Activated CD4-positive, alpha-beta memory T cell treated with anti-CD3 and anti-CD28 coated beads for 36 hours (primary cell): ENCODE measurements around the gene SORCS3. TPM values are rescaled to one million over a fixed set of nuclear protein-coding genes. Genes with fewer than 3 reads are reported as not detected.

Source experiments
- CTCF ChIA-PET: fragments of 350-600 bp; sonication (Branson Sonifier 250); formaldehyde crosslinking; loops from one replicate; lab custom pipeline; 2021; ENCODE audit warnings: antibody characterized with exemption, inconsistent platforms; lab: Charles Lee
- POLR2A ChIA-PET: fragments of 350-600 bp; sonication (Branson Sonifier 250); formaldehyde crosslinking; loops from one replicate; lab custom pipeline; 2021; ENCODE audit warnings: antibody characterized with exemption; lab: Charles Lee
- DNase-seq: peaks from one replicate; pipeline ENCODE4 v3.0.0-alpha.2; 2020
- H3K27ac Mint-ChIP-seq: one replicate; pipeline ENCODE4 v1.8.0; 2021; ENCODE audit warnings: mixed read lengths
- H3K27me3 Mint-ChIP-seq: one replicate; pipeline ENCODE4 v1.8.0; 2021; ENCODE audit warnings: mixed read lengths
- H3K36me3 Mint-ChIP-seq: one replicate; pipeline ENCODE4 v1.8.0; 2021; ENCODE audit warnings: mixed read lengths
- H3K4me1 Mint-ChIP-seq: one replicate; pipeline ENCODE4 v1.8.0; 2021; ENCODE audit warnings: low read depth, mixed read lengths
- H3K4me3 Mint-ChIP-seq: one replicate; pipeline ENCODE4 v1.8.0; 2021; ENCODE audit warnings: mild to moderate bottlenecking, mixed read lengths
- H3K9me3 Mint-ChIP-seq: one replicate; pipeline ENCODE4 v1.8.0; 2021; ENCODE audit warnings: mixed read lengths
- intact Hi-C: fragments of 100-400 bp; cut with micrococcal nuclease; formaldehyde crosslinking; loops from one replicate; pipeline ENCODE4 v1.15.1; 2023
- total RNA-seq, 2 experiments: library from RNA; stranded (reverse); gene quantifications; one replicate each; pipeline ENCODE4 v1.2.3, GENCODE V29; 2021

Gene SORCS3
- total RNA-seq, 2 experiments from 2014 or later = not detected

GRCh38 chr10:105206616-105207015, 565.5 kb downstream of the SORCS3 start:
- intact Hi-C loops = no loop called here
- Mint-ChIP-seq H3K9me3 (no peaks in the 10 kb centered on the region), H3K27ac (no peak overlapping the region), H3K27me3 (no peaks in the 10 kb centered on the region), H3K4me3 (no peak overlapping the region), H3K4me1 (no peaks in the 10 kb centered on the region), H3K36me3 (no peaks in the 10 kb centered on the region)
- ChIA-PET CTCF (no interaction called here), POLR2A (no interaction called here)
- DNase-seq = no peak

- ChIA-PET CTCF (no interaction called here), POLR2A (no interaction called here)
- intact Hi-C loops = no loop called here
These were observed 566.4 kb downstream of the SORCS3 start for GRCh38 chr10:105207476-105207995.

GRCh38 chr10:105210546-105210945, 569.5 kb downstream of the SORCS3 start:
- CTCF ChIA-PET = no interaction called here
- Mint-ChIP-seq H3K4me3 (no peak overlapping the region), H3K27ac (no peak overlapping the region), H3K4me1 (no peaks in the 10 kb centered on the region), H3K27me3 (no peaks in the 10 kb centered on the region), H3K9me3 (no peaks in the 10 kb centered on the region), H3K36me3 (no peaks in the 10 kb centered on the region)
- POLR2A ChIA-PET = no interaction called here
- no peak for DNase-seq
- intact Hi-C loops = no loop called here

More at GRCh38 chr10:105207476-105207995, 566.4 kb downstream of the SORCS3 start:
- DNase-seq = no peak
- Mint-ChIP-seq H3K27me3 (no peaks in the 10 kb centered on the region), H3K4me3 (no peak overlapping the region), H3K4me1 (no peaks in the 10 kb centered on the region), H3K36me3 (no peaks in the 10 kb centered on the region), H3K27ac (no peak overlapping the region), H3K9me3 (no peaks in the 10 kb centered on the region)

GRCh38 chr10:105237685-105238084, 596.6 kb downstream of the SORCS3 start:
- Mint-ChIP-seq H3K4me1 (no peaks in the 10 kb centered on the region), H3K27me3 (no peaks in the 10 kb centered on the region), H3K36me3 (peaks cover 9% of the 10 kb centered on the region), H3K4me3 (no peak overlapping the region), H3K27ac (no peak overlapping the region), H3K9me3 (peaks cover 13% of the 10 kb centered on the region)
- CTCF ChIA-PET = no interaction called here
- POLR2A ChIA-PET = no interaction called here
- no peak for DNase-seq
- intact Hi-C loops = no loop called here

GRCh38 chr10:105239311-105240219, 598.5 kb downstream of the SORCS3 start:
- H3K9me3 Mint-ChIP-seq = peaks cover 6% of the 10 kb centered on the region
- POLR2A ChIA-PET = no interaction called here
- DNase-seq = no peak
- intact Hi-C loops = no loop called here
- no peak overlapping the region for H3K27ac Mint-ChIP-seq
- no peaks in the 10 kb centered on the region for H3K4me1 Mint-ChIP-seq
- CTCF ChIA-PET = no interaction called here
- peaks cover 5% of the 10 kb centered on the region for H3K36me3 Mint-ChIP-seq
- H3K27me3 Mint-ChIP-seq = no peaks in the 10 kb centered on the region
- H3K4me3 Mint-ChIP-seq = no peak overlapping the region

- Mint-ChIP-seq H3K4me3 (no peak overlapping the region), H3K36me3 (no peaks in the 10 kb centered on the region), H3K4me1 (no peaks in the 10 kb centered on the region), H3K27me3 (no peaks in the 10 kb centered on the region), H3K27ac (no peak overlapping the region), H3K9me3 (no peaks in the 10 kb centered on the region)
- DNase-seq = no peak
- intact Hi-C loops = no loop called here
- ChIA-PET CTCF (no interaction called here), POLR2A (no interaction called here)
These were observed 600.2 kb downstream of the SORCS3 start for GRCh38 chr10:105241254-105241653.

- no peak overlapping the region for H3K27ac Mint-ChIP-seq
- no peak overlapping the region for H3K4me3 Mint-ChIP-seq
- intact Hi-C loops = no loop called here
- ChIA-PET POLR2A (no interaction called here), CTCF (no interaction called here)
- no peaks in the 10 kb centered on the region for H3K4me1 Mint-ChIP-seq
- no peaks in the 10 kb centered on the region for H3K36me3 Mint-ChIP-seq
- DNase-seq = no peak
- H3K27me3 Mint-ChIP-seq = no peaks in the 10 kb centered on the region
- H3K9me3 Mint-ChIP-seq = no peaks in the 10 kb centered on the region
These were observed 602.3 kb downstream of the SORCS3 start for GRCh38 chr10:105243381-105243780.

- Mint-ChIP-seq H3K4me3 (no peak overlapping the region), H3K27me3 (no peaks in the 10 kb centered on the region), H3K27ac (no peak overlapping the region), H3K9me3 (no peaks in the 10 kb centered on the region), H3K4me1 (no peaks in the 10 kb centered on the region), H3K36me3 (no peaks in the 10 kb centered on the region)
- no peak for DNase-seq
- intact Hi-C loops = no loop called here
- POLR2A ChIA-PET = no interaction called here
- CTCF ChIA-PET = no interaction called here
These were observed 602.7 kb downstream of the SORCS3 start for GRCh38 chr10:105243825-105244224.

- Mint-ChIP-seq H3K9me3 (no peaks in the 10 kb centered on the region), H3K4me3 (no peak overlapping the region), H3K27me3 (no peaks in the 10 kb centered on the region), H3K36me3 (no peaks in the 10 kb centered on the region), H3K4me1 (no peaks in the 10 kb centered on the region), H3K27ac (no peak overlapping the region)
- DNase-seq = no peak
- POLR2A ChIA-PET = no interaction called here
- intact Hi-C loops = no loop called here
- CTCF ChIA-PET = no interaction called here
These were observed 606.9 kb downstream of the SORCS3 start for GRCh38 chr10:105247831-105248499.

GRCh38 chr10:105252911-105253310, 611.8 kb downstream of the SORCS3 start:
- Mint-ChIP-seq H3K9me3 (no peaks in the 10 kb centered on the region), H3K4me3 (no peak overlapping the region), H3K27ac (no peak overlapping the region), H3K36me3 (no peaks in the 10 kb centered on the region), H3K4me1 (no peaks in the 10 kb centered on the region), H3K27me3 (no peaks in the 10 kb centered on the region)
- no peak for DNase-seq
- POLR2A ChIA-PET = no interaction called here
- intact Hi-C loops = no loop called here
- CTCF ChIA-PET = no interaction called here

- CTCF ChIA-PET = no interaction called here
- intact Hi-C loops = no loop called here
These were observed 612.6 kb downstream of the SORCS3 start for GRCh38 chr10:105253515-105254212.

GRCh38 chr10:105258036-105258673, 617.1 kb downstream of the SORCS3 start:
- no peak for DNase-seq
- Mint-ChIP-seq H3K4me1 (no peaks in the 10 kb centered on the region), H3K36me3 (no peaks in the 10 kb centered on the region), H3K27ac (no peak overlapping the region), H3K4me3 (no peak overlapping the region), H3K27me3 (no peaks in the 10 kb centered on the region), H3K9me3 (no peaks in the 10 kb centered on the region)
- intact Hi-C loops = no loop called here
- ChIA-PET POLR2A (no interaction called here), CTCF (no interaction called here)

More at GRCh38 chr10:105253515-105254212, 612.6 kb downstream of the SORCS3 start:
- Mint-ChIP-seq H3K27me3 (no peaks in the 10 kb centered on the region), H3K27ac (no peak overlapping the region), H3K4me1 (no peaks in the 10 kb centered on the region), H3K36me3 (no peaks in the 10 kb centered on the region), H3K9me3 (no peaks in the 10 kb centered on the region), H3K4me3 (no peak overlapping the region)
- POLR2A ChIA-PET = no interaction called here
- no peak for DNase-seq
